Limb (tissue), 2 donors: Measurements from ENCODE around the gene EPB41L4A.
"Not testable (repeated sequence)": the region's sequence is repeated elsewhere in the genome, so short reads cannot be mapped to it uniquely, and the experiment has no call there.

Source experiments
- DNase-seq, 2 donors: peaks; one replicate each; pipeline ENCODE4 v3.0.0-alpha.2; 2016; ENCODE audit errors: extremely low spot score in 2 of 2

Gene EPB41L4A, protein sequence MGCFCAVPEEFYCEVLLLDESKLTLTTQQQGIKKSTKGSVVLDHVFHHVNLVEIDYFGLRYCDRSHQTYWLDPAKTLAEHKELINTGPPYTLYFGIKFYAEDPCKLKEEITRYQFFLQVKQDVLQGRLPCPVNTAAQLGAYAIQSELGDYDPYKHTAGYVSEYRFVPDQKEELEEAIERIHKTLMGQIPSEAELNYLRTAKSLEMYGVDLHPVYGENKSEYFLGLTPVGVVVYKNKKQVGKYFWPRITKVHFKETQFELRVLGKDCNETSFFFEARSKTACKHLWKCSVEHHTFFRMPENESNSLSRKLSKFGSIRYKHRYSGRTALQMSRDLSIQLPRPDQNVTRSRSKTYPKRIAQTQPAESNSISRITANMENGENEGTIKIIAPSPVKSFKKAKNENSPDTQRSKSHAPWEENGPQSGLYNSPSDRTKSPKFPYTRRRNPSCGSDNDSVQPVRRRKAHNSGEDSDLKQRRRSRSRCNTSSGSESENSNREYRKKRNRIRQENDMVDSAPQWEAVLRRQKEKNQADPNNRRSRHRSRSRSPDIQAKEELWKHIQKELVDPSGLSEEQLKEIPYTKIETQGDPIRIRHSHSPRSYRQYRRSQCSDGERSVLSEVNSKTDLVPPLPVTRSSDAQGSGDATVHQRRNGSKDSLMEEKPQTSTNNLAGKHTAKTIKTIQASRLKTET

DNA sequence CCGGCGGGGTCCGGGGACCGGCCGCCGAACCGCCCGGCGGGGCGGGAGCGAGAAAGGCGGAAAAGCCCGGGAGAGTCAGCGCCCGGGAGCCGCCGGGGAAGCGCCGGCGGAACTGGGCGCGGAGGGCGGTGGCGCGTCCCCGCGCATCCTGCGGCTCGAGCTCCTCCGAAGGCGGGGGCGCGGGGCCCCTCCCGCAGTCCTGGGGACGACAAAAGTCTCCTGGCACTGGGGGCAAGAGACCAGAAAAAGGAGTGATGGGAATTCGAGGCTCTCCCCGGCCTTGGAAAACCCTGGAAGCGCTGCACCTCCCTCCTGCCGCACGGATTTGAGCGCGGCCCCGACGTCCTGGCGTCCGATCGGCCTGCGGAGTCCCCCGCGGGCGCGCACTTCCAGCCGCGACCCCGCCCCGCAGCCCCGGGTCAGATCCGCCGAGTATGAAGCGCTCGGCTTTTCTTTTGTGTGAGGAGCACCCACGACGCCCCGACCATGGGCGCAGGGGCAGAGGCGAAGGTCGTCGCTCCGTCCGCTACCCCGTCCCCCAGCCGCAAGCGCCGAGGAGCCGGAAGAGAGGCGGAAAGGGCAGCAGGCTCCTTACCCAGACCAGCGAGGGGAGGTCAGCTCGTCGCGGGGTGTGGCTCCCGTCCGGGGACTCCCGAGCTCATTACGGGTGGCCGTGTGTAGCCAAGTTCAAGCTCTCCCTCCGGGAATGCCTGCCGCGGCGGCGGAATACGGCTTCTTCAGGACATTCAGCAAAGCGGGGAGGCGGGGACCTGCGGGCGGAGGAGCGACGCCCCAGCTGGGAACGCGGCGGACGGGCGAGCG, at the start of gene EPB41L4A:
Gene EPB41L4A (minus strand): TSS at position 114 of the 822 bp plus-strand sequence. CDS start 238 bp downstream, outside the sequence.
- DNase-seq = peak; percentile 12 to 75

DNA sequence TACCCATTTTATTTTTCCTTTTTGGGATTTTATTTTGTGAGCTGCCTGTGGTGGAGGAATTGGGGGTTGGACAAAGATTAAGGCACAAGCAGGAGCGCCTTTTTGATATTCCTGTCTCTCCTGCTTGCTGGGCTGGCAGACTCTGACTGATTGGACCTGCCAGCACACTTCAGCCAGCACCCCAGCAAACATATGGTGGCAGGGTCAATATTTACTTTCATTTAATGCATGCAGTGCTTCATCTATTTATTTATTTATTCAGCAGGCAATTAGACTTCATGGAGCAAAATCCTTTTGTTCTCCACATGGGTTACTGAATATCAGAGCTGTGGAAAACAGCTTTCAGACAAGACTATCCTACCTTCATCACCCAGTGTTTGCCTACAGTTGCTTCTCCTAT, 48.4 kb upstream of the EPB41L4A start:
- no peak for DNase-seq

DNA sequence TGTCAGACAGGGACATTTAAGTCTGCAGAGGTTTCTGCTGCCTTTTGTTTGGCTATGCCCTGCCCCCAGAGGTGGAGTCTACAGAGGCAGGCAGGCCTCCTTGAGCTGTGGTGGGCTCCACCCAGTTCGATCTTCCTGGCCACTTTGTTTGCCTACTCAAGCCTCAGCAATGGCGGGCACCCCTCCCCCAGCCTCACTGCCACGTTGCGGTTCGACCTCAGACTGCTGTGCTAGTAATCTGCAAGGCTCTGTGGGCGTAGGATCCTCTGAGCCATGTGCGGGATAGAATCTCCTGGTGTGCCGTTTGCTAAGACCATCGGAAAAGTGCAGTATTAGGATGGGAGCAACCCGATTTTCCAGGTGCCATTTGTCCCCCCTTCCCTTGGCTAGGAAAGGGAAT, 47.2 kb upstream of the EPB41L4A start:
- not testable (repeated sequence) for DNase-seq

DNA sequence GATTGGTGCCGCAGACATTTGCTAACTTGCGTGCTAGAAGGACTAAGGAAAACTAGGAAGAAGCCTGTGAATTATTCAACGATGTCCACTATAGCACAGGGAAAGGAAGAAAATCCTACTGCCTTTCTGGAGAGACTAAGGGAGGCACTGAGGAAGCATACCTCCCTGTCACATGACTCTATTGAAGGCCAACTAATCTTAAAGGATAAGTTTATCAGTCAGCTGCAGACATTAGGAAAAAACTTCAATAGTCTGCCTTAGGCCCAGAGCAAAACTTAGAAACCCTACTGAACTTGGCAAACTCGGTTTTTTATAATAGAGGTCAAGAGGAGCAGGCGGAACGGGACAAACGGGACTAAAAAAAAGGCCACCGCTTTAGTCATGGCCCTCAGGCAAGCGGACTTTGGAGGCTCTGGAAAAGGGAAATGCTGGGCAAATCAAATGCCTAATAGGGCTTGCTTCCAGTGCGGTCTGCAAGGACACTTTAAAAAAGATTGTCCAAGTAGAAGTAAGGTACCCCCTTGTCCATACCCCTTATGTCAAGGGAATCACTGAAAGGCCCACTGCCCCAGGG, 28.2 kb upstream of the EPB41L4A start:
- DNase-seq = not testable (repeated sequence)

DNA sequence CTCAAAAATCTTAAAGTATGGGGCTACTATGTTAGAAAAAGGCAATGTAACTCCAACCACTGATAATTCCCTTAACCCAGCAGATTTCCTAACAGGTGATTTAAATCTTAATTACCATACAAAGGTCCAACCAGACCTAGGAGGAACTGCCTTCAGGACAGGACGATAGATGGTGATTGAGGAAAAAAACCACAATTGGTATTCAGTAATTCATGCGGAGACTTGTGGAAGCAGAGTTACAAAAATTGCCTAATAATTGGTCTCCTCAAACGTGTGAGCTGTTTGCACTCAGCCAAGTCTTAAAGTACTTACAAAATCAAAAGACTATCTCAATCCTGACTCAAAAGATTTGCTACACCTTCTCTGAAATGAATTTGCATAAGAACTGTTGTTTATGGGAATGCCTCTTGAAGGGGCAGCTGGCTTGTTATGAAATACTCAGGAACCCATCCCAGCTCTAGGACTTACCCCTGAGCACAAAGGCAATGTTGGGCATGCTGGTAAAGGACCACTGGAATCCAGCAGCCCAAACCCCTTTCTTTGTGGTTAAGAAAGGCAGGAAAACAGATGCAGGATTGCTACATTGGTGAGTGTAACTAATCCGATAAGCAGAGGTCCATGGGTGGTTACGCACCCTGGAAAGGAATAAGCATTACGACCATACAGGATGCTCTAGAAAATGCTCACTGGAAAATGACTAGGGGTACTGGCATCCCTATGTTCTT, 26.7 kb upstream of the EPB41L4A start:
- DNase-seq = no peak

DNA sequence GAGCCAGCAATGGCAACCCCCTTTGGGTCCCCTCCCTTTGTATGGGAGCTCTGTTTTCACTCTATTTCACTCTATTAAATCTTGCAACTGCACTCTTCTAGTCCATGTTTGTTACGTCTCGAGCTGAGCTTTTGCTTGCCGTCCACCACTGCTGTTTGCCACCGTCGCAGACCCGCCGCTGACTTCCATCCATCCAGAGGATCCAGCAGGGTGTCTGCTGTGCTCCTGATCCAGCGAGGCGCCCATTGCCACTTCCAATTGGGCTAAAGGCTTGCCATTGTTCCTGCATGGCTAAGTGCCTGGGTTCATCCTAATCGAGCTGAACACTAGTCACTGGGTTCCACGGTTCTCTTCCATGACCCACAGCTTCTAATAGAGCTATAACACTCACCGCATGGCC, 24.9 kb upstream of the EPB41L4A start:
- DNase-seq = not testable (repeated sequence)

DNA sequence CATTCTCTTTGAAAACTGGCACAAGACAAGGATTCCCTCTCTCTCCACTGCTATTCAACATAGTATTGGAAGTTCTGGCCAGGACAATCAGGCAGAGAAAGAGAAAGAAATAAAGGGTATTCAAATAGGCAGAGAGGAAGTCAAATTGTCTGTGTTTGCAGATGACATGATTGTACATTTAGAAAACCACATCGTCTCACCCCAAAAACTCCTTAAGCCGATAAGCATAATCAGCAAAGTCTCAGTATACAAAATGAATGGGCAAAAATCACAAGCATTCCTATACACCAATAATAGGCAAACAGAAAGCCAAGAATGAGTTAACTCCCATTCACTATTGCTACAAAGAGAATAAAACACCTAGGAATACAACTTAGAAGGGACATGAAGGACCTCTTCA, 21.0 kb upstream of the EPB41L4A start:
- no peak for DNase-seq

DNA sequence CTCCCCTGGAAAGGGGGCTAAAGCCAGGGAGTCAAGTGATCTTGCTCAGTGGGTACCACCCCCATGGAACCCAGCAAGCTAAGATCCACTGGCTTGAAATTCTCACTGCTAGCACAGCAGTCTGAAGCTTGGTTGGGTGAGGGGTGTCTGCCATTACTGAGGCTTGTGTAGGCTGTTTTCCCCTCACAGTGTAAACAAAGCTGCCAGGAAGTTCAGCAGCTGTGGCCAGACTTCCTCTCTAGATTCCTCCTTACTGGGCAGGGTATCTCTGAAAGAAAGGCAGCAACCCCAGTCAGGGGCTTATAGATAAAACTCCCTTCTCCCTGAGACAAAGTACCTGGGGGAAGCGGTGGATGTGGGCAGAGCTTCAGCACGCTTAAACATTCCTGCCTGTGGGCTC, 17.1 kb upstream of the EPB41L4A start:
- no peak for DNase-seq

DNA sequence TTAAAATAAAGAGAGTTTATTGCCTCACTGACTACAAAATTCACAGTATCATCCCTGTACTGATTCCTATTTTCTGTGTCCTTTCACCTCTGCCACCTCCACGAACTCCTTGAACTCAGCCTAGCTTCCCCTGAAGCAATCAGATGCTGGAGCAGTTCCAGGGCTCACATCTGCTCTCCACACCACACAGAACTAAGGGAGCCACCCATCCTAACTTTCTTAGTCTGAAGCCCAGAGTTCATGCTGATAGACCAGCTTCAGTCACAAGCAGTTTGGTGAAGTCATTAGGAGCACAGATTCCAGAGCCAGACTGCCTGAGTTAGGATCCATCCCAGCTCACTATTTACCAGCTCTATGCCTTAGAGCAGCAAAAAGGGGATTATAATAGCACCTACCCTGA, 15.6 kb upstream of the EPB41L4A start:
- peak in 1 of 2 donors; percentile 18 for DNase-seq

DNA sequence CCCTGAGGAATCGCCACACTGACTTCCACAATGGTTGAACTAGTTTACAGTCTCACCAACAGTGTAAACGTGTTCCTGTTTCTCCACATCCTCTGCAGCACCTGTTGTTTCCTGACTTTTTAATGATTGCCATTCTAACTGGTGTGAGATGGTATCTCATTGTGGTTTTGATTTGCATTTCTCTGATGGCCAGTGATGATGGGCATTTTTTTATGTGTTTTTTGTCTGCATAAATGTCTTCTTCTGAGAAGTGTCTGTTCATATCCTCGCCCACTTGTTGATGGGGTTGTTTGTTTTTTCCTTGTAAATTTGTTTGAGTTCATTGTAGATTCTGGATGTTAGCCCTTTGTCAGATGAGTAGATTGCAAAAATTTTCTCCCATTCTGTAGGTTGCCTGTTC, 7.1 kb upstream of the EPB41L4A start:
- DNase-seq = not testable (repeated sequence)

DNA sequence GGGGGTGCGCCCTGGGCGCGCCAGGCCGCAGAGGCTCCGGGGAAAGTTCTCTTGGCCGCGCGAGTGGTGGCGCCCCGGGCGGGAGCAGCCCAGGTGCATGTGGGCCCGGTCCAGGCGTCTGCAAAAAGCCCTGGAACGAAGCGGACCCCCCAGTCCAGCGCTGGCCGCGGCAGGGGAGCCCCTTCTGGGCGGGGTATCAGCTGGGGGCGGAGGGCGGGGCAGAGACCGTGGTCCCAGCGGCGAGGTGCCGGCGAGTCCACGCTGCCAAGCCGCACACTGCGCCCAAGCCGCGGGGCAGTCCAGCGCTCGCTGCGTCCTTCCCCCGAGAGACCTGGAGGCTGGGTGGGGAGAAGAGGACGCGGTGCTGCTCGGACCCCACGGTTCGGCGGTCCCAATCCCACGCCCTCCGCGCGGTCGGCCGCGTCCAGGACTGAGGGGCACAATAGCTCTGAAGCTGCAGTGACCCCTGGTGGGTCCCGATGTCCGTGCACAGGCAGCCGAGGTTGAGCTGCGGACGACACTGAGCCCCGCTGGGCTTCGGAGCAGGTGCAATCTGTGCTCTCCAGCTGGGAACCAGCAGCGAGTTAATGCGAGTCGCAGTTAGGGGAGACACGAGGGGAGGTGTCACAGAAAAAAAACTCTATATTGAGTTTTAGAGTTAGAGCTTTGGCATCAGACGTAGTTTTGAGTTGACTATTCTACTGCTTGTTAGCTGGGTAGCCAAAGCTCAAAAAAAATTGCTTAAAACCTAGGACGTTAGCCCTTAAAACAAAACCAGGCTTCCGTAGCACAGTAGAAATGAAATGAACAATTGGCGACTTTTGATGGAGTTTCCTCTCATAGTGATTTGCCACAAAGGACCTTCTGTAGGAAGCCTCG, 1.1 kb upstream of the EPB41L4A start:
- peak; percentile 83 to 89 for DNase-seq

DNA sequence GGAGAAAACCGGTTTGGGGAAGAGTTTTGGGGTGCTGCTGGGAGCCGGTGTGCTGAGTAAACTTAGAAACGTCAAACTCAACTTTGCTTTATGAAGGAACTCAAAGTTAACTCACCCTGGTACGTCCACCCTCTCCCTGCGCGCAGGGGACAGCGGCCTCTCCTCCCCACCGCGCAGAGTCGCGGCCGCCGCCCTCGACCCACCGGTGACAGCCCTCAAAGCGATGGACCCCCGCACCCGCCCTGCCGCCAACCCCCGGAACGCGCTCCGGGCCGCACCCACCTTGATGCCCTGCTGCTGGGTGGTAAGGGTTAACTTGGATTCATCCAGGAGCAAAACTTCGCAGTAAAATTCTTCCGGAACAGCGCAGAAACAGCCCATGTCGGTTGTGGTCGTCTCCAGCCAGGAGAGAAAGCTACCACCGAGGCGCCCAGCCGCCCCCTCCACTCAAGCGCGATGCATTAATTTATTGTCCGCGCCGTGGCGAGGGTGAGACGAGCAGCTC, 366 bp downstream of the EPB41L4A start:
- peak; percentile 10 to 66 for DNase-seq

DNA sequence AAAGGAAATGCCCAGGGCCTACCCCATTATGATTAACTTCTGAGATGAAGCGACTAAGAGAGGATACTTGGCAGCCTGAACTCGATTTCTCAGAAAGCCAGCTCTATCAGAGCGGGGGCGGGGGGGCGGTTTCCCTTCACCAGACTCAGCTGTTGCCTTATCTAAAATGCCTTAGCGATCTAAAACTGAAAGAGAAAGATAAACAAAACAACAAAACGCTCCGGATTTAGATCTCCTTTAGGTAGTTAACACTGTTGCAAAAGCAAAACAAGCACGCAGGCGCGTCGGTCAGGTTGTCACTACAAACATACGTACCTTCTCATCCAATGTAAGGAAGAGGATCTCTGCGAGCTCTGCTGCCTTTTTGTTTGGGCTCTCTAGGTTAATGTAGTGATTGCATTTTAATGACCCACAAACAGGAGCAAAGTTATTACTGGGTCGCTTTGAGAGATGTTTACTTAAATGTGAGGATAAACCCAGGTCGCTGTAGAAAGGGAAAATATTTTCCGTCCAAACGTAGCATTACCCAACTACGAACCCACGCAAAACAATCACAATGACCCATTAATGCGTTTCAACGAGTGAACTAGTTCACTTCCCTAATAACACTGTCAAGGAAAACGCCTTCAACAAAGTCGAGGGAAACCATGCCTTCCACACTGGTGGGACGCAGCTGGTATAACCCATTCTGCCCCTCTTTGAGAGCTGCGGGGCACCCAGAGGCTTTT, 982 bp downstream of the EPB41L4A start:
- peak; percentile 19 to 44 for DNase-seq

DNA sequence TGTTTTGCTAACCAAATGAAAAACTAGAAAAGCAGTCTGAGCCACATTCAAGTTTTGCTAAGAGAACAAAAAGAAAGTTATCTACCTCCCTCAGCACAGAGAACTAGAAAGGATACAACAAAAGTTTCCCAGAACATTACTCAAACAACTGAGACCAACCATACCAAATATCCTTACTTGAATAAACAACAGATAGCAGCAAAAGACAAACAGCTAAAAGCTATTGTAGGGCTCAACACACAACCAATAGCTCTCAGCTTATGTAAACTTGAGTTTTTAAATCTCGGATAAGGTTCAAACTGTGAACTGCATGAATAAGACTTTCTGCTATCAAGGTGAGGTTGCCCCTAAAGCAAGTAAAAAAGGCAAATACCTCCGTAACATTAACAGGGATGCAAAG, 3.5 kb downstream of the EPB41L4A start:
- no peak for DNase-seq

DNA sequence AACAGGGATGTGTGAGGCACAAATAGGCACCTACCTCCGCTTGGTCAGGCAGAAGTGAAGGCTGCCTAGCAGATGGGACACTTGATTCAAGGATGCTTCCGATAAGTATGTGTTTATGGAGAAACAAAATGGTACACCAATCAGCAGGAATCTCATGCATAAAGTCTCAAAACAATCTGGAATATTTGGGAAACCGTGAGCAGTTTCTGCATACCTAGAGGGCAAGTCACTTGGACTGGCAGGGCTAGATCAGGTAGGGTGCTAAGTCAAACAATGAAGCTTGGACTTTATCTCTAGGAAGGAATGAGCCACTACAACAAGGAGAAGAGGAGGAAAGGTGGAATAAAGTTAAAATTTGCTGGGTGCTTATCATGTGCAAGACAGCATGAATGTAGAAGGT, 5.5 kb downstream of the EPB41L4A start:
- DNase-seq = no peak

DNA sequence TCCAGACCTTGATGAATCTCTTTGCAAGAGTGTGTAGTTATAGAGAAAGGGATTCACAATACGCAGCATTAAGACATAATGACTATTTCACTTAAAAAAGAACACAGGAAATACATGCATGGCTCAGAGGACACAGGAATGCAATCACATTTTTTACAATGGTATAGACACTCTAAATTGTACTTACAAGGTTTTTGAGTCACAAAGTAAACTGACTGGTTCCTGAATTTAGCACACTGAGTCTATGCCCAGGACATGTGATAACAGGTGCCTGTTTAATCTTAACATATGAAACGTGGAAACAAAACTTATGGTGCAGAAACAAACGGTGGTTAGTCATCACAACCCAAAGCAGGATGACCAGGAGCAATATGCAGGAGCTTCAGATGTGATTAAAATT, 6.7 kb downstream of the EPB41L4A start:
- no peak for DNase-seq

DNA sequence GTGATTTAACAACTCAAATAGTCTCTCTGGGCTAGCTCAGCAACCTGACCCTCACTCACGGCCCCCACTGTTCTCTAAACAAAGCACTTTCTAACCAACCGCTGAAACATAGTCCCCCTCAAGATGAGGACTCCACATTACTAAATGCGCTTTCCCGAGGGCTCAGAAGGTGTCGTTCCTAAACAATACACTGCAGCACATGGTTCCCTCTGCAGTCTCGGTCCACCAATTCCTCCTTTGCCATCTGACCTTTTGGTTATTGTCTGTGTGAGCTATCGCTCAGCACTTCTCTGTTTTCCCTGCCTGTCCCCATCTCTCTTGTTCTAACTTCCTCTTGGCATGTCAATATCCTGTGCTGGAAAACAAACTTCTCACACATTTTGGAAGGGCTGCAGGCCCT, 7.2 kb downstream of the EPB41L4A start:
- no peak for DNase-seq

DNA sequence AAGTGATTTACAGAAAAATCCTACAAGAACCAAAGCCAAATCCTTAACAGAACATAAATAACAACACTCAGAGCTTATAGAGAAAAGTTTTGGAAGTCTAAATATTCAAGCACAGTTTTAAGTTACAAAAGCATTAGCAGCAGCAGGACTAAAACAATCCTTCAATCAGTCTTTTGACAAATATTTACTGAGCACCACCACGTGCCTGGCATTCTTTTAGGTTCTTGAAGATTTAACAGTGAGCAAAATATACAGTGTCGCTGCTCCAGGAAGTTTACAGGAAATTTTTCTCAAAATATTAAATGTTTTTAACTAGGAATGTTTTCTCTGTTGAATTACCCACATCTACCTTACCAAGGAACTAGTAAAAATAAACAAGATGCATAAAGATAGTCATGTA, 11.4 kb downstream of the EPB41L4A start:
- no peak for DNase-seq

DNA sequence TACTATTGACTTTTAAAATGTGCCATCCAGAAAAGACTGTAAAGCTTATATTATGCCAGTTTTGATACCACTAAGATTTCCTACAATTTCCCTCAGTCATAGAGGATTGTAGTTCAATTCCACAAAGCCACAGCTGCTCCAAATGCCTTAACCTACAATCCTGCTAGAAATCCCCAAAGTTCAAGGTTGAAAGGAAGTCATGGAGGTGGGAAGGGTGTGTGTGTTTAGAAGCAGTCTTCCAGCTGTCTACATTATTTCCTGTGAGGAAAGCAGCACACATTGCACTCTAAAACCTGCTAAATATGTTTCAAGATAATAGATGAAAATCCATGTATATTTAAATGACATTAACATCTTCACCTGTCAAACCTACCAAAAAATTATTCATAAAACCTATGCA, 11.8 kb downstream of the EPB41L4A start:
- no peak for DNase-seq
